GM19455 (cell line): ENCODE results near the gene ANKRD65.
"Not testable (repeated sequence)": the region's sequence is repeated elsewhere in the genome, so short reads cannot be mapped to it uniquely, and the experiment has no call there.

Source experiments
- ATAC-seq: cut with Tn5 transposase; IDR thresholded peaks from one replicate; pipeline ENCODE4 v1.9.1; 2021; ENCODE audit not compliant: unreplicated experiment

The ANKRD65 gene

GRCh38 chr1:1421147-1421906, at the start of gene ANKRD65:
Gene ANKRD65, minus strand, starts transcription at chr1:1421276. Its CDS starts 271 bp downstream, at chr1:1421005.
- ATAC-seq, result no peak

GRCh38 chr1:1468196-1468985, 47.3 kb upstream of the ANKRD65 start:
- ATAC-seq, result not testable (repeated sequence)

- no peak for ATAC-seq
Observed at GRCh38 chr1:1463312-1463711, 42.2 kb upstream of the ANKRD65 start.

GRCh38 chr1:1462318-1462966, 41.4 kb upstream of the ANKRD65 start:
- no peak for ATAC-seq

GRCh38 chr1:1461721-1462317, 40.7 kb upstream of the ANKRD65 start:
- ATAC-seq, result no peak

GRCh38 chr1:1460540-1461130, 39.6 kb upstream of the ANKRD65 start:
- ATAC-seq, result no peak

GRCh38 chr1:1459711-1460110, 38.6 kb upstream of the ANKRD65 start:
- ATAC-seq, result not testable (repeated sequence)

- not testable (repeated sequence) for ATAC-seq
Observed at GRCh38 chr1:1459156-1459555, 38.1 kb upstream of the ANKRD65 start.

- ATAC-seq, result not testable (repeated sequence)
Observed at GRCh38 chr1:1456683-1457255, 35.7 kb upstream of the ANKRD65 start.

- not testable (repeated sequence) for ATAC-seq
Observed at GRCh38 chr1:1455934-1456333, 34.9 kb upstream of the ANKRD65 start.

- no peak for ATAC-seq
Observed at GRCh38 chr1:1455366-1455884, 34.3 kb upstream of the ANKRD65 start.

- not testable (repeated sequence) for ATAC-seq
Observed at GRCh38 chr1:1454286-1455056, 33.4 kb upstream of the ANKRD65 start.

GRCh38 chr1:1452882-1453281, 31.8 kb upstream of the ANKRD65 start:
- no peak for ATAC-seq

GRCh38 chr1:1452365-1452739, 31.3 kb upstream of the ANKRD65 start:
- ATAC-seq, result not testable (repeated sequence)

- ATAC-seq, result no peak
Observed at GRCh38 chr1:1451696-1452364, 30.8 kb upstream of the ANKRD65 start.

GRCh38 chr1:1450616-1451015, 29.5 kb upstream of the ANKRD65 start:
- ATAC-seq, result not testable (repeated sequence)

- ATAC-seq, result no peak
Observed at GRCh38 chr1:1449099-1449739, 28.1 kb upstream of the ANKRD65 start, which contains the start of gene ATAD3C. Gene ATAD3C, plus strand, starts transcription at chr1:1449689. Its CDS starts 995 bp downstream, at chr1:1450684.

GRCh38 chr1:1446631-1447030, 25.6 kb upstream of the ANKRD65 start:
- ATAC-seq, result not testable (repeated sequence)
